Trophoblast cell (in vitro differentiated cells and primary cell): ENCODE results near the gene C1QTNF9B.
A peak's percentile ranks its signal among the peaks of the same experiment; 100 is the strongest.

Experiments
- DNase-seq, 2 donors: peaks; one replicate each; pipeline ENCODE4 v3.0.0-alpha.2; 2016
- H2AFZ ChIP-seq: 2 replicates; pipeline ENCODE4 v1.6.1; 2013; ENCODE audit warnings: low read length, moderate library complexity, mild to moderate bottlenecking; ENCODE audit not compliant: insufficient read depth, poor library complexity
- H2AK5ac ChIP-seq: 2 replicates; pipeline ENCODE4 v1.6.1; 2013; ENCODE audit warnings: mild to moderate bottlenecking, low read length
- H2BK120ac ChIP-seq: 2 replicates; pipeline ENCODE4 v1.6.1; 2013; ENCODE audit warnings: low read length, mild to moderate bottlenecking, moderate library complexity; ENCODE audit not compliant: insufficient read depth, poor library complexity
- H2BK12ac ChIP-seq: 2 replicates; pipeline ENCODE4 v1.6.1; 2013; ENCODE audit warnings: mild to moderate bottlenecking, low read length, moderate library complexity
- H2BK5ac ChIP-seq: 2 replicates; pipeline ENCODE4 v1.6.1; 2013; ENCODE audit warnings: low read length, low read depth, moderate library complexity, mild to moderate bottlenecking; ENCODE audit not compliant: poor library complexity
- H3K14ac ChIP-seq: 2 replicates; pipeline ENCODE4 v1.6.1; 2013; ENCODE audit warnings: mild to moderate bottlenecking, low read length
- H3K18ac ChIP-seq: 2 replicates; pipeline ENCODE4 v1.6.1; 2013; ENCODE audit warnings: mild to moderate bottlenecking, low read length
- H3K23ac ChIP-seq: 2 replicates; pipeline ENCODE4 v1.6.1; 2013; ENCODE audit warnings: low read length
- H3K27ac ChIP-seq: 2 replicates; pipeline ENCODE4 v1.5.1; 2013; ENCODE audit warnings: low read depth, mild to moderate bottlenecking, inconsistent platforms, low read length, moderate library complexity
- H3K27me3 ChIP-seq: 2 replicates; pipeline ENCODE4 v1.6.1; 2013; ENCODE audit warnings: inconsistent platforms, mild to moderate bottlenecking, low read length, moderate library complexity; ENCODE audit not compliant: insufficient read depth
- H3K36me3 ChIP-seq, 2 experiments: 1 replicate in 1 of 2; 2 replicates in 1 of 2; pipeline ENCODE4 v1.6.1; 2013; ENCODE audit warnings: low read length in 2 of 2, mild to moderate bottlenecking in 2 of 2, moderate library complexity in 1 of 2; ENCODE audit not compliant: insufficient read depth in 2 of 2, control insufficient read depth in 1 of 2
- H3K4ac ChIP-seq: 2 replicates; pipeline ENCODE4 v1.6.1; 2013; ENCODE audit warnings: low read depth, mild to moderate bottlenecking, low read length, moderate library complexity
- H3K4me1 ChIP-seq, 2 experiments: 1 replicate in 1 of 2; 2 replicates in 1 of 2; pipeline ENCODE4 v1.6.1; 2013; ENCODE audit warnings: low read length in 2 of 2, mild to moderate bottlenecking in 2 of 2, moderate library complexity in 1 of 2; ENCODE audit not compliant: insufficient read depth in 2 of 2, control insufficient read depth in 1 of 2
- H3K4me2 ChIP-seq: 2 replicates; pipeline ENCODE4 v1.6.1; 2013; ENCODE audit warnings: inconsistent platforms, mild to moderate bottlenecking, low read length, moderate library complexity
- H3K4me3 ChIP-seq: 2 replicates; pipeline ENCODE4 v1.5.1; 2013; ENCODE audit warnings: mild to moderate bottlenecking, low read depth, low read length, inconsistent platforms
- H3K79me1 ChIP-seq: one replicate; pipeline ENCODE4 v1.6.1; 2013; ENCODE audit warnings: low read length
- H3K79me2 ChIP-seq: 2 replicates; pipeline ENCODE4 v1.6.1; 2013; ENCODE audit warnings: low read length, mild to moderate bottlenecking; ENCODE audit not compliant: control insufficient read depth, insufficient read depth, poor library complexity
- H3K9ac ChIP-seq: 2 replicates; pipeline ENCODE4 v1.6.1; 2013; ENCODE audit warnings: mild to moderate bottlenecking, low read length
- H3K9me3 ChIP-seq: 2 replicates; pipeline ENCODE4 v1.6.1; 2013; ENCODE audit warnings: low read depth, mild to moderate bottlenecking, control low read depth, inconsistent platforms, low read length; ENCODE audit not compliant: insufficient read depth
- H4K12ac ChIP-seq: 2 replicates; pipeline ENCODE4 v1.6.1; 2013; ENCODE audit warnings: low read depth, mild to moderate bottlenecking, low read length, moderate library complexity
- H4K8ac ChIP-seq: 2 replicates; pipeline ENCODE4 v1.6.1; 2013; ENCODE audit warnings: low read depth, mild to moderate bottlenecking, low read length, moderate library complexity
- H4K91ac ChIP-seq: one replicate; pipeline ENCODE4 v1.6.1; 2013; ENCODE audit warnings: low read depth, mild to moderate bottlenecking, low read length, moderate library complexity
- WGBS: extraction: QIAGEN DNeasy Blood & Tissue Kit; methylation state at CpG from one replicate; pipeline ENCODE4 v1.1.7; 2013; ENCODE audit warnings: missing lambda C conversion rate; ENCODE audit not compliant: insufficient read length, insufficient coverage; ENCODE audit errors: extremely low coverage; 5-methylcytosine and 5-hydroxymethylcytosine counted together

C1QTNF9B gene

DNA sequence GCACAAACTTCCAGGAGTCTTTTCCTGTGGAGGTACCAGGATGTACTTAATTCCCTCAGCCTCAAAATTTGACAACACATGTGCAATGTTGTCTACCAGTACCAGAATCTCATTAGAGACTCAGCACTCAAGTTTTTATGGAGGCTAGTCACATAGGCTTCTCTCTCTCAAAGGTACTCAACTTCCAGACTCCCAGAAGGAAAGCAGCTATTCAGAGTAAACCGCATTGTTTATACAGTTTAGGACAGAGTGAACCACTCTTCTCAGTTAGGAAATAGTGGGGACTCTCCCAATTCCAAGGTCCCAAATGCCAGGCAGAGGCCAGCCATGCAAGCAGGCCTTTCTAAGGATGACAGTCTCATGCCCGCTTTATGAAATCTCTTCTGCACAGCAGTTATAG, 8.5 kb upstream of the C1QTNF9B start:
- Histone ChIP-seq H4K8ac (no peak overlapping the region), H3K27me3 (no peaks in the 10 kb centered on the region), H3K79me2 (no peaks in the 10 kb centered on the region), H2AK5ac (no peak overlapping the region), H3K23ac (no peak overlapping the region), H4K12ac (no peak overlapping the region), H2BK12ac (no peak overlapping the region), H2AFZ (no peak overlapping the region), H3K9ac (no peak overlapping the region), H2BK120ac (no peak overlapping the region), H3K4me1 (no peaks in the 10 kb centered on the region), H3K14ac (no peak overlapping the region), H3K4ac (no peak overlapping the region), H2BK5ac (no peak overlapping the region), H3K27ac (no peak overlapping the region), H3K36me3 (no peaks in the 10 kb centered on the region), H3K18ac (no peak overlapping the region), H3K4me2 (no peak overlapping the region), H3K4me3 (no peak overlapping the region), H3K9me3 (no peaks in the 10 kb centered on the region), H3K79me1 (no peaks in the 10 kb centered on the region), H4K91ac (no peak overlapping the region)
- no peak for DNase-seq
- no CpG with 5 or more reads among the region's 2 CpGs for WGBS

DNA sequence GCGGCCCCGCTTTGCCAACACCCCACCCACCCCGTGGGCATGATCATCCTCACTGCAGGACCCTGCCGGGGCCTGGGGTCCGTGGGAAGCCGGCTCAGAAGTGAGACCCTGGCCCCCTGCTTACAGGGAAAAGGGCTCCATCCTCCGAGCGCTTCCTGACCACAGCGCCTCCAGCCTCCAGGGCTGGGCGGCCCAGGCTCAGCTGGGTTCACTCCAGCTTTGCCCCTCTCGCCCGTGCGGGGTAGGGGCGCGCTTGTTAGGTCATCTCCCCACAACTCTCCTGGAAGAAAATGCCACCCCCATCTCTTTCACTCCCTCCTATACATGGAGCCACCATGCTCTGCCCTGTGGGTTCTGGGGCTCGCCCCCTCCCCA, 6.6 kb upstream of the C1QTNF9B start:
- Histone ChIP-seq H4K91ac (no peak overlapping the region), H3K4ac (no peak overlapping the region), H3K18ac (no peak overlapping the region), H3K27ac (no peak overlapping the region), H3K9ac (no peak overlapping the region), H2AK5ac (no peak overlapping the region), H2BK120ac (no peak overlapping the region), H3K79me1 (no peaks in the 10 kb centered on the region), H3K23ac (no peak overlapping the region), H3K79me2 (no peaks in the 10 kb centered on the region), H3K9me3 (no peaks in the 10 kb centered on the region), H4K8ac (no peak overlapping the region), H3K36me3 (no peaks in the 10 kb centered on the region), H4K12ac (no peak overlapping the region), H2BK5ac (no peak overlapping the region), H3K4me1 (no peaks in the 10 kb centered on the region), H3K14ac (no peak overlapping the region), H3K27me3 (no peaks in the 10 kb centered on the region), H2BK12ac (no peak overlapping the region), H3K4me2 (no peak overlapping the region), H3K4me3 (no peak overlapping the region), H2AFZ (no peak overlapping the region)
- WGBS, result no CpG with 5 or more reads among the region's 16 CpGs
- no peak for DNase-seq

DNA sequence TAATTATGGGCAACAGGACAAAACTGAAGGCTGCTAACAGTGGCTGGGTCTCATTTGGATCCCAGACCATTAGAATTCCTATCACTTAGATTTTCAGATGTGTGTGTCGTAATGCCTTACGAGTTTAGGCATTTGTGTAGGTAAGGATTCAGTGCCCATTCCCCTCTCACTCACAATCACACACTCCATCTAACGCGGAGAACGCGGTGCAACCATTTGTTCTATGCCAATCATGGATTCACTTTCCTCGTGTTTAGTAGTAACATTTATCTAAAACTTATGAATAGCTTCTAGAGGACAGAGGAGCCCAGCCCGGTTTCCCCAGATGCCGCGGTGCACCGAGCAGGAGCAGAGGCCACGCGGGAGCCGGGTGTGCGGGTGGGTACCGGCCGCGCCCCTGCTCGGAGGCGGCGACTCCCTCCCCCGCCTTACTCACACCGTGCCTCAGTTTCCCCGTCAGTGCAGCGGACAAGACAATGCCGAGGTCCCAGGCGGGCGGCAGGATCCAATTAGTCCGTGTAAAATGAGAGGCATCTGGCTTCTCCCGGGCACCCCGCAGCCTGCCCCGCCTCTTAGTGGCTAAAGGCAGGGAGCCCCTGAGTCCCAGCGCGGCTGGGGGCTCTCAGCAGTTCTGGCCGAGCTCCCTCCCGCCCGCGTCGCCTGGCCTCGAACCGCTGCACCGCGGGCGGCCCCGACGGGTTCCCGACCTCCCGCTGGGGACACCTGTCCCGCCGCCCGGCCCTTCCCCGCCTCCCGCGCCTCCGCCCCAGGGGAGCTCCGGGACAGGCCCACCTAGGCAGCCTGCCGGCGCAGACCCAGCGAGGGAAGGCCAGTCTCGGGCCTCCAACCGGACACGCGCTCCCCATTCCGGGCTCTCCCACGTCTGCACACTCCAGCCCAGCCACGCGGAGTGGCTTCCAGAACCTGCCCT, 5.9 kb upstream of the C1QTNF9B start:
- H4K91ac ChIP-seq, result no peak overlapping the region
- H3K9ac ChIP-seq, result no peak overlapping the region
- no peak overlapping the region for H3K4me3 ChIP-seq
- no peak overlapping the region for H2AFZ ChIP-seq
- no peaks in the 10 kb centered on the region for H3K79me1 ChIP-seq
- no peaks in the 10 kb centered on the region for H3K9me3 ChIP-seq
- H2AK5ac ChIP-seq, result no peak overlapping the region
- H3K23ac ChIP-seq, result no peak overlapping the region
- no peak overlapping the region for H4K8ac ChIP-seq
- H4K12ac ChIP-seq, result no peak overlapping the region
- WGBS, result no CpG with 5 or more reads among the region's 67 CpGs
- no peak overlapping the region for H2BK5ac ChIP-seq
- H3K36me3 ChIP-seq, result no peaks in the 10 kb centered on the region
- H3K4me1 ChIP-seq, result no peaks in the 10 kb centered on the region
- no peak overlapping the region for H3K4ac ChIP-seq
- no peak overlapping the region for H3K14ac ChIP-seq
- peak in 1 of 2 donors; percentile 50 for DNase-seq
- no peak overlapping the region for H3K18ac ChIP-seq
- H2BK12ac ChIP-seq, result no peak overlapping the region
- H3K27me3 ChIP-seq, result no peaks in the 10 kb centered on the region
- H3K4me2 ChIP-seq, result peak overlapping the region; percentile 38
- H3K79me2 ChIP-seq, result no peaks in the 10 kb centered on the region
- H3K27ac ChIP-seq, result no peak overlapping the region
- no peak overlapping the region for H2BK120ac ChIP-seq

DNA sequence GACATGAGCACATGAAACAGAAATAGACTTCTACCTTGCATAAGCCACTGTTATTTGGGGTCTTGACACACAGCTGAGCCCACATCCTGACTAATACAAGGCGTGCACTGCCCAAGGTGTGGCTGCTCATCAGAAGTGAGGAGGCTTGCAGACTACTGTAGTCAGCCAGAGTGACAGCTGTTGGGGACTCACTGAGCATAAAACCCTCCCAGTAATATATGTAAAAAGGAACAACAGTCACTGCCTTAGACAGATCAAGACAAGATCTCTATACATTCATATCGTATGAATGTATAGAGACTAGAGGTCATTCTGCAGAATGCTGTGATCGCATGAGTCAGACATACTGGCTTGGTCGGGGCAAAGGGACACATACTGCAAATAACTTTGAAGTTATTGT, 4.1 kb upstream of the C1QTNF9B start:
- no peak overlapping the region for H2BK12ac ChIP-seq
- no peak overlapping the region for H3K4ac ChIP-seq
- no peak overlapping the region for H3K9ac ChIP-seq
- no peak overlapping the region for H2BK120ac ChIP-seq
- no peaks in the 10 kb centered on the region for H3K36me3 ChIP-seq
- H3K4me1 ChIP-seq, result no peaks in the 10 kb centered on the region
- DNase-seq, result peak; percentile 58 to 74
- no peak overlapping the region for H3K18ac ChIP-seq
- H3K4me3 ChIP-seq, result no peak overlapping the region
- H2BK5ac ChIP-seq, result no peak overlapping the region
- no peak overlapping the region for H3K14ac ChIP-seq
- no peaks in the 10 kb centered on the region for H3K9me3 ChIP-seq
- no peak overlapping the region for H4K91ac ChIP-seq
- no peak overlapping the region for H2AFZ ChIP-seq
- no peaks in the 10 kb centered on the region for H3K79me2 ChIP-seq
- no peak overlapping the region for H3K23ac ChIP-seq
- no peak overlapping the region for H4K12ac ChIP-seq
- H3K27ac ChIP-seq, result no peak overlapping the region
- no CpG with 5 or more reads among the region's 4 CpGs for WGBS
- no peak overlapping the region for H2AK5ac ChIP-seq
- H3K27me3 ChIP-seq, result no peaks in the 10 kb centered on the region
- no peaks in the 10 kb centered on the region for H3K79me1 ChIP-seq
- H3K4me2 ChIP-seq, result no peak overlapping the region
- H4K8ac ChIP-seq, result no peak overlapping the region
